ENCODE data around the gene FKBP7.

GRCh38 chr2:178457390-178457886 is 21.0 kb downstream of the FKBP7 start:
- TF ChIP-seq POLR2AphosphoS5 (IDR thresholded peaks at IDR 0.05; ENCODE audit: low read depth, low read length) (no peak), POLR2A (IDR thresholded peaks at IDR 0.05; ENCODE audit: low read depth, low read length) (no peak), TAF1 (IDR thresholded peaks at IDR 0.05; ENCODE audit: borderline replicate concordance, low read depth, low read length) (no peak)

Measured in GM12892 (cell line).